CMK (cell line): ENCODE data around the gene PACRG.

ENCODE experiments used
- DNase-seq: peaks from one replicate; pipeline ENCODE4 v3.0.0-alpha.2; 2010; ENCODE audit warnings: low read depth

PACRG gene

GRCh38 chr6:162785632-162786242, 58.0 kb downstream of the PACRG start:
- no peak for DNase-seq

DNA sequence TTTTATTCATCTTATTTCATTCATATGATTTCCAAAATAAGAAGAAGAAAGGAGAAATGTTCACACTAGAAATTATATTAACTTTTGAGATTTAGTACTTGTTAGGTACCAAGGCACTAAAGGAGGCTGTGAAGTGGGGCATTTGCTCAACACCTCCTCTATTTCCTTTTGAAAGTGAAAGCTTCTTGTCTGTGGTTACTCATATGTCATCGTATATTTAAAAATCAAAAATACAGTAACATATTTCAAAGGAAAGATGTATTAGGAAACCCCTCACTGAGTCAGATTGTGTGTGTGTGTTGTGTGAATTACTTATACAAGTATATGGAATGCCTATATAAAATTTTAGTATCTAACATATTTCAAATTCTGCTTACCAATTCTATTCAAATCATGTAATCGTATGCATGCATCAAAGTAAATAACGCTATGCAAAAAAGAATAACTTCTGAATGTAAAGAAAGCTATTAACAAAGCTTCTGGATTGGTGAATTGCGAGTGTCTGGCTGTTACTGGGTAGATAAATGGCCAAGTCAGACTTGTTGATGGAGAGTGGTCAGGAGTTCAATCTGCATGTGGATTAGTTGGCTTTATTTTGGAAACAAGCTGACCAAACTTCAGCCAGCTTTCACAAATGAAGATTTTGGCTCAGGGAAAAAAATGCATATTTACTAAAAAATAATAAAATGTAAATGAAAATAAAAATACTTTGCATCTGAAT, 70.9 kb downstream of the PACRG start:
- no peak for DNase-seq

DNA sequence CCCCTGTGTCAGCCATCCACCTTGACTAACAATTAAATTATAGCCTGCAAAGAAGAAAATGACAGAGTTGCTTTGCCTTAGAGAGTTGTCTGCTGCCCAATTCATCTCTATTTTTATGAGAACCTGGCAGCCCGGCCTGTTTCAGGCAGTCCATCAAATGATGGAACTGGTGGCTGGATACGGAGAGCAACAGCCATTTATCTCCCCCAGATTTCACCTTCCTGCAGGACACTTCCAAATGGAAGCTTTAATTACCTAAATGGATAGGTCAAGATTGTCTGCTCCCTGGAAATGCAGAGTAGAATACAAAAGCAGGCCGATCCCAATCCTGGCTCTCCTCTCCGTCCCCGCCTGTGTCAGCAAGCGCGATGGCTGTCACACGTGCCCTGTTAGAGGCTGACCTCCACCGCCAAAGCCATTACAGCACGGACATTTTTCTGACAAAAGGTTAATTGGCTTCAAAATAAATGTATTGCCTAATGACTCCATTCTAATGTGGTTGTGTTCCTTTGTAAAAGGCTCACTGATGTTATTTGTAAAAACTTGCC, 86.7 kb downstream of the PACRG start:
- DNase-seq: no peak

GRCh38 chr6:162817196-162817595, 89.4 kb downstream of the PACRG start:
- DNase-seq: no peak

GRCh38 chr6:162819284-162819683, 91.5 kb downstream of the PACRG start:
- no peak for DNase-seq

DNA sequence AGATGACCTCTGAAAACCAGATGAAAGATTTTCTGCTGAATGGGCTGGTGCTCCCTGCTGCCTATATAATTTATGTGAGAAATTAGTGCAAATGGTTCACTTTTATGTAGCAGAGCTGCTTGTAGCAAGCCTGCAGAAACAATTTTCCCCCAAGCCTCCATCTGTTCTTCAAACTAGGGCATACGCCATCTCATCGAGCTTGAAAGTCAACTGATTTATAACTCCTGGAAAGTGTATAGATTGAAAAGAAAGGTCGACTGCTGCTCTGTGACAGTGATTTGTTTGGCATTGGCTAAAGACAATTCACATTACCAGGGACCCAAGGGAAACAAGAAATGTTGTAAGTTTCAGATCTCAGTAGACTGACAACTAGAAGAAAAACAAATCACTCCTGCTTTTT, 93.3 kb downstream of the PACRG start:
- DNase-seq: no peak

GRCh38 chr6:162825597-162825996, 97.8 kb downstream of the PACRG start:
- no peak for DNase-seq

GRCh38 chr6:162829013-162829742, 101.4 kb downstream of the PACRG start:
- DNase-seq: no peak

DNA sequence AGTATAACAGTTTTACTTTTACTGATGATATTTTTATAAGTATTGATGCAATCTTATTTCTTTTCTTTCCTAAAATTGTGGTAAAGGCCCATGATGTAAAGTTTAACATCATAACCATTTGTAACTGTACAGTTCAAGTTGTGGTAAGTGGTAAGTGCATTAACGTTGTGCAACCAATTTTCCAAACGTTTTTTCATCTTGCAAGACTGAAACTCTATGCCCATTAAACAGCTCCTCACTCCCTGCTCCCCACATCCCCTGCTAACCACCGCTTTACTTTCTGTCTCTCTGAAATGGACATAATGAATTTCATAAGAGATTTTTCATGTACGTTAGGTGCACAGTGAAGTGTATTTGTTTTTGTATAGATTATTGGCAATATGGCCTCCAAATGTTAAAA, 106.0 kb downstream of the PACRG start:
- no peak for DNase-seq

DNA sequence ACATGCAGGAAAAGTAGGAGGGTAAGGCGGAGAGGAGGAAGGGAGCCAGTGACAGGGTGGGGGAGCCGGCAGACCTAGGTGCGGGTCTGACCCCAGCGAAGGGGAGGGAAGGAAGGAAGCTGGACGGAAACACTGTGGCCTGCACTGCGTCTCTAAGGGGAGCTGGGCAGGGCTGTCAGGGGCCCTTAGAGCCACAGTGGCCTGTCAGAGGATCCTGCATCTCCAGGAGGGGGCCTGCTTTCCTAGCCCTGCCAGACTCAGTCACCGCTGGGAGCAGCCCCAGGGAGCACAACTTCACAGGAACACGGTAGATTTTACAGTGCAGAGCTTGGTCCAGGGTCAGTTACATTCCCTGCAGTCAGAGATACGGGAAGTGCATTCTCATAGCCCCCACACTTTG, 118.2 kb downstream of the PACRG start:
- no peak for DNase-seq

- no peak for DNase-seq
Observed at GRCh38 chr6:162846723-162847122, 118.9 kb downstream of the PACRG start.

DNA sequence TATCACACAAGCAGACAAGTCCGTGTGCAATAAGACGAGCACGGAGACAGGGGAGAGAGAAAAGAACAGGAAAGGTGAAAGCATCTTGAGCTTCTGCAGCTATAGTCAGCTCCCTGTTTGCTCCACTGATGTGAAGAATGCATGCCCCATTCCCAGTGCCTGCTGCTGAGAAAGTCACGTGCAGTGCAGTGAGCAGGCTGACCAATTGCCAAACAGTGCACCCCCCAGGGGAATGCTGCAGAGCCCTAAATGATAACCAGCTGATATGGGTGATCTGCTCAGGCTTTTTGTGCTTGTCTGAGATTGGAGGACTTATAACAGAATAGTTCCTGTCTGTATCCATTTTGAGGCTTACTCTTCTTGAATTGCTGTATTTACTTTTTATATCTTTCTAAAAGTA, 121.5 kb downstream of the PACRG start:
- DNase-seq: no peak

DNA sequence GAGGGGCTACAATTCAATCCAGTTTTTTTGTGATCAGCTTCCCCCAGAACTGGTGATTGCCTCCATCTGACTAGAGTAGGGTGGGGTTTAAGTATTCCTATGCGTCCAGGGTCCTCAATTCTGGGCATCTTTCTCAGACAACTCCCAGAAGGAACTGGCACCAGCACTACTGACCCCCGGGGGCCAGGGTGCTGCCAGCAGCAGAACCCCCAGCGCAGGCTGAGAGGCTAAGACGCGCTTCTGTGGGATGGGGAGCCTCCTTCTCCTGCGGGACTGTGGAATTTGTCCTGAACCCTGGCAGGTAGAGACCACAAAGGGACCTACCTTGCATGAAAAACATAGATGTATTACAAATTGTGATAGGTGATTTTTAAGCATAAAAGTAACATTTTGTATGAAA, 124.4 kb downstream of the PACRG start:
- DNase-seq: no peak

GRCh38 chr6:162852840-162853577, 125.2 kb downstream of the PACRG start:
- no peak for DNase-seq

DNA sequence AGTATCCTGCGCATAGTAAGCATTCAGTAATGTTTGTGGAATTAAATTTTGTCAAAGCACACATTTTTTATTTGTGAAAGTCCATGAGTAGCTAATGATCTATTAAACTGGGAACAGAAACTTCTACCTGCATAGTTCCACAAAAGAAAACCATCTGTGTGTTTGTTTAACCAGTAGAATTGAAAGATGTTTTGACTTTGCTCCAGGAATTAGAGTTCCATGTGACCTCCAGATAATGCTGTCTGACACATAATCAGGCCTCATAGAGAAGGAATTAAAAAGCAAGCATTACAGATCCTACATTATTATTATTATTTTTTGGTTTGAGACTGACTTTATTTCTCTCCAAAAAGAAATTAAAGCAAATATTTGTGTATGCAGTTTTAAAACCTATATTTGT, 126.5 kb downstream of the PACRG start:
- no peak for DNase-seq

GRCh38 chr6:162854734-162855191, 127.0 kb downstream of the PACRG start:
- no peak for DNase-seq

DNA sequence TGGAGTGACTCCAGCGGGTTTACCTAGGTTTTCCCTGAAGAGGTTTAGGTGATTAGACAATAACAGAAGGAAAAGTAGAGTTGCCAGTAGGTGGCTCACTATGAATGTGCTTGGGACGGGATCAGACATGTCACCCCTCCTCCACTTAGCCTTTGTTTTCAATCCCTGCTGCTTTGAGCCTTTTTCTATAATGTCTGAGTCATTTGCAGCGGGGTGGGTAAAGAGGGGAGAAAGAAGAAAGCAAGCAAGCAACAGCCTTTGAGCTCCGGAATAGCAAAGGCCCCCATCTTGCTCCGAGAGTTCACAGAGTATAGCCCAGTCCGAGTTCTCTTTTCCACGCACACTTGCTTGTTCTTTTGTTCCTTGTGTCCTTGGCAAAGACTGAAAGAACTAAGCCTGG, 129.1 kb downstream of the PACRG start:
- no peak for DNase-seq

- DNase-seq: no peak
Observed at GRCh38 chr6:162857326-162857725, 129.6 kb downstream of the PACRG start.

- DNase-seq: no peak
Observed at GRCh38 chr6:162862462-162862861, 134.7 kb downstream of the PACRG start.

- no peak for DNase-seq
Observed at GRCh38 chr6:162862941-162863340, 135.2 kb downstream of the PACRG start.

- no peak for DNase-seq
Observed at GRCh38 chr6:162863821-162864220, 136.0 kb downstream of the PACRG start.

DNA sequence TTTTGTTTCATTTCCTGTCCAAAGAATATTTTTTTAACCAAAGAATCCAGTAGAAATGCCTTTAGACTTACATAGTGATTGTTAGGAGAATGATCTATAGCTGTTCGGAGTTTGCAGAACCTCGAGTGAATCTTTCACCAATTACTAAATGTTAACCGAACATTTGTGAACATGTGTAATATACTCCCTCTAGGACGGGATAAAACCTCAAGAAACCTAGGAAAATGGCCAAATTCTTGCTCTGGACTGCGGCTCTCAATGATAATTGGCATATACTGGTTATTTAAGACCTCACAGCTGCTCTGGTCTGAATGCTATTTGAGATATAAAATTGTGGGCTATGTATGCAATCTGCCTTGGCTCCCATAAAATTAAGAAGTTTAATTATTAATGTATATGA, 137.1 kb downstream of the PACRG start:
- DNase-seq: no peak
